ENCODE measurements around the gene SEC14L6. TPM values are rescaled to one million over a fixed set of nuclear protein-coding genes. Genes with fewer than 3 reads are reported as not detected.
A peak's percentile ranks its signal among the peaks of the same experiment; 100 is the strongest.
"Not testable (repeated sequence)": the region's sequence is repeated elsewhere in the genome, so short reads cannot be mapped to it uniquely, and the experiment has no call there.

SEC14L6 gene
- total RNA-seq, result 3.3 and 3.6 TPM in 2 replicates
- long read RNA-seq, partial matches to known transcripts, result 0 of 1 reads
- long read RNA-seq, other reads (novel, unspliced or antisense), result 1 of 1 reads

GRCh38 chr22:30546616-30547015, at the start of gene SEC14L6:
SEC14L6 (minus strand) TSS chr22:30546741; CDS start chr22:30546682, 59 bp downstream.
- H3K4me1 Mint-ChIP-seq, result peaks cover 8% of the 10 kb centered on the region
- no peak within 1 kb of the TSS for H3K27ac Mint-ChIP-seq (ENCODE audit: unreplicated experiment)
- H3K4me3 Mint-ChIP-seq, result no peak within 1 kb of the TSS

GRCh38 chr22:30596199-30596598, 49.7 kb upstream of the SEC14L6 start:
- H3K4me3 Mint-ChIP-seq, result no peak overlapping the region
- no peak overlapping the region for H3K27ac Mint-ChIP-seq (ENCODE audit: unreplicated experiment)
- TF ChIP-seq CTCF (conservative IDR thresholded peaks at IDR 0.05), result no peak
- DNase-seq (ENCODE audit: low read depth, low spot score), result no peak
- H3K4me1 Mint-ChIP-seq, result no peaks in the 10 kb centered on the region
- no peaks in the 10 kb centered on the region for H3K36me3 Mint-ChIP-seq (ENCODE audit: low read depth)
- no peaks in the 10 kb centered on the region for H3K9me3 Mint-ChIP-seq
- H3K27me3 Mint-ChIP-seq (ENCODE audit: low read depth), result peaks cover 11% of the 10 kb centered on the region

More at GRCh38 chr22:30546616-30547015, at the start of gene SEC14L6:
- H3K27me3 Mint-ChIP-seq (ENCODE audit: low read depth), result no peaks in the 10 kb centered on the region
- H3K9me3 Mint-ChIP-seq, result no peaks in the 10 kb centered on the region
- DNase-seq (ENCODE audit: low read depth, low spot score), result no peak
- no peaks in the 10 kb centered on the region for H3K36me3 Mint-ChIP-seq (ENCODE audit: low read depth)
- TF ChIP-seq CTCF (conservative IDR thresholded peaks at IDR 0.05), result no peak

GRCh38 chr22:30592360-30592713, 45.8 kb upstream of the SEC14L6 start:
- H3K4me3 Mint-ChIP-seq; DNase-seq (ENCODE audit: low read depth, low spot score); H3K9me3 Mint-ChIP-seq; H3K36me3 Mint-ChIP-seq (ENCODE audit: low read depth); H3K4me1 Mint-ChIP-seq; H3K27ac Mint-ChIP-seq (ENCODE audit: unreplicated experiment): not testable (repeated sequence)
- peaks cover 11% of the 10 kb centered on the region for H3K27me3 Mint-ChIP-seq (ENCODE audit: low read depth)

DNA sequence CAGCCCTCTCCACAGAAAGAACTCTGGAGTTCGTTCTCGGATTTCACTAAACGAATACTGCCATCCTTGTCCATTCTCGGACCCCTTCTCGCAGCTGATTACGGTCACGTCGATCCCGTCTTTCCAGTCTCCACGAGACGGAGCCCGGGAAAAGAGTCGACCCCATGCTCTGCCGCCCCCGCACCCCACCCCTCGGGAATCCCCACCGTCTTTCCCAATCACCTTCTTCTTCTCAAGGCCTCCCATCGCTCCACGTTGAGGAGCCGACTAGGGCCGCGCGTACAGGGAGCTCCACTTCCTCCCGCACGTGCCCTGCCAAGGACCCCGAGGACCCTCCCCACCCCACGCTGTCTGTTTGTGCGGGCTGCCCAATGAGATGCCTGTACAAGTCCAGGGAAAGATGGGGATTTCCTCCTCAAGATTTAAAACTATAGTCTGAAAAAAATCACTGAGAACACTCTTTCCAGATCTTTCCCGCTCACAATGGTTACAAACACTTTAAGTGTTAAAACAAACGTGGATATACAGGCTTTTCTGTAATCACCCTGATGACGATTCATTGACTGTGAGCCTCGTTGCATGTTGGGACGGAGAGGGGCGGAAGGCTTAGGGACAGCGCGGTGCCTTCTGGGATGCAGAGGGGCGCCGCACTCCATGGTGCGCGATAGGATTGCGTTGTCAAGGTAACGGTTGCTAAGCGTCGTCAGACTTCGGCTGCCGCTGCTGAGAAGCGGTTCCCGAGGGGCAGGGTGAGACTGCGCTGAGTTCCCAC, 45.2 kb upstream of the SEC14L6 start, which contains the start of gene PES1:
PES1 (minus strand) TSS at position 323 of the 772 bp plus-strand sequence; CDS start at position 246, 77 bp downstream.
- Mint-ChIP-seq H3K4me1 (no peaks in the 10 kb centered on the region), H3K9me3 (no peaks in the 10 kb centered on the region), H3K4me3 (no peak within 1 kb of the TSS), H3K27ac (ENCODE audit: unreplicated experiment) (no peak within 1 kb of the TSS), H3K27me3 (ENCODE audit: low read depth) (peaks cover 11% of the 10 kb centered on the region), H3K36me3 (ENCODE audit: low read depth) (no peaks in the 10 kb centered on the region)
- TF ChIP-seq CTCF (conservative IDR thresholded peaks at IDR 0.05), result no peak
- DNase-seq (ENCODE audit: low read depth, low spot score), result peak; percentile 89

GRCh38 chr22:30591191-30591587, 44.6 kb upstream of the SEC14L6 start:
- Mint-ChIP-seq H3K4me1 (no peaks in the 10 kb centered on the region), H3K4me3 (no peak overlapping the region), H3K27me3 (ENCODE audit: low read depth) (peaks cover 11% of the 10 kb centered on the region), H3K36me3 (ENCODE audit: low read depth) (no peaks in the 10 kb centered on the region), H3K27ac (ENCODE audit: unreplicated experiment) (no peak overlapping the region), H3K9me3 (no peaks in the 10 kb centered on the region)
- DNase-seq (ENCODE audit: low read depth, low spot score), result no peak
- TF ChIP-seq CTCF (conservative IDR thresholded peaks at IDR 0.05), result no peak

DNA sequence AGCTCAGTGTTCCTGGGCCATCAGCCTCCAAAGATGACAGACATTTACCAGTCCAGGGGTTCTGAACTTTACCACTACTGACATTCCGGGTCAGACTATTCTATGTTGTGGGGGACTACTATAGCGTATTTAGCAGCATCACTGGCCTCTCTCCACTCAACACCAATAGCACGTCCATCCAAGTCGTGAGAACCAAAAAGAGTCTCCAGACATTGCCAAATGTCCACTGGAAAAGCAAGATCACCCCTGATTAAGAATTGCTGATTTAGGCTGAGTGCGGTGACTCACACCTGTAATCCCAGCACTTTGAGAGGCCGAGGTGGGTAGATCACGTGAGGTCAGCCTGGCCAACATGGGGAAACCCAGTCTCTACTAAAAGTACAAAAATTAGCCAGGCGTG, 39.9 kb upstream of the SEC14L6 start:
- no peaks in the 10 kb centered on the region for H3K36me3 Mint-ChIP-seq (ENCODE audit: low read depth)

More for the DNA sequence above, 39.9 kb upstream of the SEC14L6 start:
- Mint-ChIP-seq H3K4me1 (peaks cover 11% of the 10 kb centered on the region), H3K4me3 (peak overlapping the region; percentile 27), H3K27me3 (ENCODE audit: low read depth) (no peaks in the 10 kb centered on the region), H3K27ac (ENCODE audit: unreplicated experiment) (no peak overlapping the region), H3K9me3 (no peaks in the 10 kb centered on the region)
- no peak for DNase-seq (ENCODE audit: low read depth, low spot score)
- TF ChIP-seq CTCF (conservative IDR thresholded peaks at IDR 0.05), result no peak

Measured in neural crest cell (in vitro differentiated cells).